ENCODE results near the gene PGA4. TPM values are rescaled to one million over a fixed set of nuclear protein-coding genes. Genes with fewer than 3 reads are reported as not detected.

Gene PGA4
- total and polyA plus RNA-seq, 9 of the 15 experiments (the other 6 are each of a cell fraction or from before 2014, with no cell fraction given), result not detected

DNA sequence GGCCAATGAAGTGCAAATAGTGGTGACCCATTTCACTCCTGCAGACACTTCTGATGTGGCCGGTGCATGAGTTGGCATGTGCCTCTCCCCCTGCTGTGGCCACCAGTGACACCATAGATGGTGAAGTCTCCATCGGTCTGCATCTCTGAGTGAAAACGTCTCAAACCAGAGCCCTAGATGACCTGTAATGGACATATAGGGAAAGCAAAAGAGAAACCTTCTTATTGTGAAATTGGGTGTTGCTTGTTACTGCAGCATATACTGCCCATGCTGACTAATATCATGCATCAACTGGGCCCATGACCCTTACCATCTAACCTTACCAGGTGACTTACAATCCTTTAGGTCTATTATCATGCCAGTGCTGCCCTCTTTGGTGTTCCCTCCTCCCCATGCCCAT is 49.3 kb upstream of the PGA4 start:
- no TSS peak for BruUV-seq (replicated peaks)
- H3K79me2 ChIP-seq (ENCODE audit: control insufficient read depth, insufficient read depth, low read length), result no peaks in the 10 kb centered on the region
- H3K27ac ChIP-seq (ENCODE audit: extremely low read depth, low read depth, low read length), result no peak overlapping the region
- no peak overlapping the region for H3K9ac ChIP-seq (ENCODE audit: insufficient read depth in 1 of 2, low read depth in 2 of 2, low read length in 2 of 2)
- H3K9me3 ChIP-seq (replicated peaks; ENCODE audit: control insufficient read depth, insufficient read depth, low read depth, low read length), result peaks cover 5% of the 10 kb centered on the region; the same call in 1 of the 2 replicates
- TF ChIP-seq CEBPB (tag; IDR thresholded peaks at IDR 0.05) (peak; percentile 39; the same call in 1 of the 2 replicates), PCBP2 (IDR thresholded peaks at IDR 0.05; ENCODE audit: low read depth, low read length, poor library complexity, severe bottlenecking) (no peak), TRIM24 (IDR thresholded peaks at IDR 0.05) (peak; percentile 26 to 56; a peak in 3 of 4 replicates), ZNF12 (CRISPR knock-in tag; IDR thresholded peaks at IDR 0.05) (peak; percentile 99)
- no peak for FAIRE-seq
- H3K4me2 ChIP-seq (ENCODE audit: insufficient read depth, low read length), result no peak overlapping the region; the same call in 1 of the 2 replicates
- H3K4me3 ChIP-seq, result no peak overlapping the region
- no peaks in the 10 kb centered on the region for H3K9me1 ChIP-seq (ENCODE audit: control insufficient read depth, insufficient read depth, low read length)
- in situ Hi-C loops (cut with MboI) (no loop called here), intact Hi-C loops (cut with micrococcal nuclease) (loop anchor here (1.0 kb wide), 3 partner anchors 44 to 342 kb away; no protein-coding TSS in a partner anchor)
- 15% methylated on average over 3 of the region's 3 CpGs for WGBS (ENCODE audit: insufficient coverage, low coverage, missing lambda C conversion rate)
- POLR2A ChIA-PET, result no interaction called here
- ATAC-seq, result no peak
- H3K27me3 ChIP-seq (ENCODE audit: control insufficient read depth in 2 of 2, insufficient read depth in 2 of 2, low read length in 2 of 2), result peaks cover 26 to 42% of the 10 kb centered on the region in 2 experiments
- H4K20me1 ChIP-seq (replicated peaks; ENCODE audit: control insufficient read depth, insufficient read depth, low read length), result no peaks in the 10 kb centered on the region
- no peaks in the 10 kb centered on the region for H3K36me3 ChIP-seq (ENCODE audit: control insufficient read depth, insufficient read depth, low read length)
- H2AFZ ChIP-seq (ENCODE audit: low read depth, low read length), result no peak overlapping the region
- H3K4me1 ChIP-seq (replicated peaks in 1 of 2; ENCODE audit: control insufficient read depth in 2 of 2, insufficient read depth in 2 of 2, low read length in 2 of 2), result no peaks in the 10 kb centered on the region; a peak in 1 of 5 replicates
- CTCF ChIA-PET (ENCODE audit: low intra/inter-chr PET ratio), result interaction anchor here (0.5 to 1.9 kb wide), 4 partner anchors 43 to 397 kb away, joined by 3 to 17 read pairs (median 6); no protein-coding TSS in a partner anchor
- no peak for DNase-seq (ENCODE audit: extremely low read depth in 1 of 4, low spot score in 3 of 4)

DNA sequence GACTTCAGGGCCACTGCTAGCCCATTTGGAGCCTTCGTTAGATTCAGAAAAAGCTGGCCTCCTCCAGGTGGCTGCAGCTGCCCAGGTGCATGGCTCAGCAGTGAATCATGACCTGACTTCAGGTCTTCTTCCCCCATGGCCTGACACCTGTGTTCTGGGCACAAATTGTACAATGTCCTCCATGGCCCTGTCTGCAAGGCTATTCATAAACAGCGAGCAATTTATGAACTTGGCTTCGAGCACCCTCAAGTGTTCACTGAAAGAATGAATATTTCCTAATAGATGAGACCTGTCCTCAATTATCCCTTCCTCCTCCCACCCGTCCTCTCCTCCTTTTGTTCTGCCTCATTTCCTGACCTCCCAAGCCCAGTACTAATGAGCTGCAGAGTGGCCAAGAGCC is 48.7 kb upstream of the PGA4 start:
- BruUV-seq (replicated peaks), result no TSS peak
- H3K9me3 ChIP-seq (replicated peaks; ENCODE audit: control insufficient read depth, insufficient read depth, low read depth, low read length), result peaks cover 5% of the 10 kb centered on the region; the same call in 1 of the 2 replicates
- no peak overlapping the region for H3K4me2 ChIP-seq (ENCODE audit: insufficient read depth, low read length)
- H3K9me1 ChIP-seq (ENCODE audit: control insufficient read depth, insufficient read depth, low read length), result no peaks in the 10 kb centered on the region
- no peak overlapping the region for H2AFZ ChIP-seq (ENCODE audit: low read depth, low read length)
- in situ Hi-C loops (cut with MboI), result no loop called here
- DNase-seq (ENCODE audit: extremely low read depth in 1 of 4, low spot score in 3 of 4), result peak in 3 of 4 experiments; percentile 21 to 57 (median 46)
- no peaks in the 10 kb centered on the region for H3K36me3 ChIP-seq (ENCODE audit: control insufficient read depth, insufficient read depth, low read length)
- CTCF ChIA-PET (ENCODE audit: low intra/inter-chr PET ratio), result interaction anchor here (0.7 to 1.9 kb wide), 5 partner anchors 44 to 398 kb away, joined by 3 to 17 read pairs (median 4); no protein-coding TSS in a partner anchor
- FAIRE-seq, result peak; percentile 92
- no peaks in the 10 kb centered on the region; a peak in 1 of 5 replicates for H3K4me1 ChIP-seq (replicated peaks in 1 of 2; ENCODE audit: control insufficient read depth in 2 of 2, insufficient read depth in 2 of 2, low read length in 2 of 2)
- peaks cover 26 to 45% of the 10 kb centered on the region in 2 experiments for H3K27me3 ChIP-seq (ENCODE audit: control insufficient read depth in 2 of 2, insufficient read depth in 2 of 2, low read length in 2 of 2)
- intact Hi-C loops (cut with micrococcal nuclease), result loop anchor here (1.0 kb wide), 3 partner anchors 44 to 342 kb away; no protein-coding TSS in a partner anchor
- no peak overlapping the region for H3K4me3 ChIP-seq
- H4K20me1 ChIP-seq (replicated peaks; ENCODE audit: control insufficient read depth, insufficient read depth, low read length), result no peaks in the 10 kb centered on the region
- no peak overlapping the region for H3K9ac ChIP-seq (ENCODE audit: insufficient read depth in 1 of 2, low read depth in 2 of 2, low read length in 2 of 2)
- H3K79me2 ChIP-seq (ENCODE audit: control insufficient read depth, insufficient read depth, low read length), result no peaks in the 10 kb centered on the region
- peak; percentile 89 for ATAC-seq
- 4% methylated on average over 4 of the region's 4 CpGs for WGBS (ENCODE audit: insufficient coverage, low coverage, missing lambda C conversion rate)
- POLR2A ChIA-PET, result interaction anchor here (0.7 kb wide), 2 partner anchors 233 to 383 kb away, joined by 3 to 4 read pairs; no protein-coding TSS in a partner anchor
- H3K27ac ChIP-seq (ENCODE audit: extremely low read depth, low read depth, low read length), result no peak overlapping the region
- no peak for TF ChIP-seq MTA2 (IDR thresholded peaks at IDR 0.05; ENCODE audit: low read depth)
- TF ChIP-seq, protein P1, sequence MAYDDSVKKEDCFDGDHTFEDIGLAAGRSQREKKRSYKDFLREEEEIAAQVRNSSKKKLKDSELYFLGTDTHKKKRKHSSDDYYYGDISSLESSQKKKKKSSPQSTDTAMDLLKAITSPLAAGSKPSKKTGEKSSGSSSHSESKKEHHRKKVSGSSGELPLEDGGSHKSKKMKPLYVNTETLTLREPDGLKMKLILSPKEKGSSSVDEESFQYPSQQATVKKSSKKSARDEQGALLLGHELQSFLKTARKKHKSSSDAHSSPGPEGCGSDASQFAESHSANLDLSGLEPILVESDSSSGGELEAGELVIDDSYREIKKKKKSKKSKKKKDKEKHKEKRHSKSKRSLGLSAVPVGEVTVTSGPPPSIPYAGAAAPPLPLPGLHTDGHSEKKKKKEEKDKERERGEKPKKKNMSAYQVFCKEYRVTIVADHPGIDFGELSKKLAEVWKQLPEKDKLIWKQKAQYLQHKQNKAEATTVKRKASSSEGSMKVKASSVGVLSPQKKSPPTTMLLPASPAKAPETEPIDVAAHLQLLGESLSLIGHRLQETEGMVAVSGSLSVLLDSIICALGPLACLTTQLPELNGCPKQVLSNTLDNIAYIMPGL (CRISPR knock-in tag; IDR thresholded peaks at IDR 0.05), result no peak
- TF ChIP-seq HMG20B (CRISPR knock-in tag; IDR thresholded peaks at IDR 0.05), result no peak
- no peak for TF ChIP-seq JUND (IDR thresholded peaks at IDR 0.05; ENCODE audit: borderline replicate concordance, low read depth, low read length)
- no peak for TF ChIP-seq JUND (tag; IDR thresholded peaks at IDR 0.05; ENCODE audit: borderline replicate concordance, low read depth, low read length)
- peak in 1 of 2 experiments; percentile 19; a peak in 2 of 4 replicates for TF ChIP-seq FOXK2 (conservative IDR thresholded peaks at IDR 0.05 in 1 of 2, IDR thresholded peaks at IDR 0.05 in 1 of 2; ENCODE audit: low read depth in 2 of 2)
- no peak for TF ChIP-seq GTF2E2 (tag; IDR thresholded peaks at IDR 0.05)
- TF ChIP-seq ZNF217 (CRISPR knock-in tag; IDR thresholded peaks at IDR 0.05), result no peak
- TF ChIP-seq, protein P2, sequence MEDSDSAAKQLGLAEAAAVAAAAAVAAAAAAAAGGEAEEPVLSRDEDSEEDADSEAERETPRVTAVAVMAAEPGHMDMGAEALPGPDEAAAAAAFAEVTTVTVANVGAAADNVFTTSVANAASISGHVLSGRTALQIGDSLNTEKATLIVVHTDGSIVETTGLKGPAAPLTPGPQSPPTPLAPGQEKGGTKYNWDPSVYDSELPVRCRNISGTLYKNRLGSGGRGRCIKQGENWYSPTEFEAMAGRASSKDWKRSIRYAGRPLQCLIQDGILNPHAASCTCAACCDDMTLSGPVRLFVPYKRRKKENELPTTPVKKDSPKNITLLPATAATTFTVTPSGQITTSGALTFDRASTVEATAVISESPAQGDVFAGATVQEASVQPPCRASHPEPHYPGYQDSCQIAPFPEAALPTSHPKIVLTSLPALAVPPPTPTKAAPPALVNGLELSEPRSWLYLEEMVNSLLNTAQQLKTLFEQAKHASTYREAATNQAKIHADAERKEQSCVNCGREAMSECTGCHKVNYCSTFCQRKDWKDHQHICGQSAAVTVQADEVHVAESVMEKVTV (CRISPR knock-in tag; IDR thresholded peaks at IDR 0.05), result no peak

Data from K562 (cell line).